Measurements from ENCODE around the gene EIF4EBP3.

The EIF4EBP3 gene

GRCh38 chr5:140547508-140548299, at the start of gene EIF4EBP3:
Gene EIF4EBP3 (plus strand): TSS chr5:140547662. CDS start chr5:140547738, 76 bp downstream.
- peak; percentile 72 to 73 for DNase-seq (ENCODE audit: low read depth in 2 of 2)

- no peak for DNase-seq (ENCODE audit: low read depth in 2 of 2)
These were observed 49.6 kb upstream of the EIF4EBP3 start for GRCh38 chr5:140497897-140498296.

GRCh38 chr5:140498591-140498990, 48.9 kb upstream of the EIF4EBP3 start:
- no peak for DNase-seq (ENCODE audit: low read depth in 2 of 2)

- no peak for DNase-seq (ENCODE audit: low read depth in 2 of 2)
These were observed 44.6 kb upstream of the EIF4EBP3 start for GRCh38 chr5:140502834-140503233.

GRCh38 chr5:140509898-140510297, 37.6 kb upstream of the EIF4EBP3 start:
- DNase-seq (ENCODE audit: low read depth in 2 of 2): no peak

- no peak for DNase-seq (ENCODE audit: low read depth in 2 of 2)
These were observed 34.3 kb upstream of the EIF4EBP3 start for GRCh38 chr5:140513124-140513523.

GRCh38 chr5:140524003-140524402, 23.5 kb upstream of the EIF4EBP3 start:
- DNase-seq (ENCODE audit: low read depth in 2 of 2): no peak

- DNase-seq (ENCODE audit: low read depth in 2 of 2): no peak
These were observed 7.2 kb upstream of the EIF4EBP3 start for GRCh38 chr5:140540227-140540626.

- no peak for DNase-seq (ENCODE audit: low read depth in 2 of 2)
These were observed 4.5 kb upstream of the EIF4EBP3 start for GRCh38 chr5:140542972-140543371.

GRCh38 chr5:140544986-140545385, 2.5 kb upstream of the EIF4EBP3 start:
- DNase-seq (ENCODE audit: low read depth in 2 of 2): no peak

- DNase-seq (ENCODE audit: low read depth in 2 of 2): no peak
These were observed 1.9 kb upstream of the EIF4EBP3 start for GRCh38 chr5:140545606-140546005.

GRCh38 chr5:140546851-140547507, 483 bp upstream of the EIF4EBP3 start:
- DNase-seq (ENCODE audit: low read depth in 2 of 2): no peak

GRCh38 chr5:140548300-140548688, 832 bp downstream of the EIF4EBP3 start:
- DNase-seq (ENCODE audit: low read depth in 2 of 2): no peak

- no peak for DNase-seq (ENCODE audit: low read depth in 2 of 2)
These were observed 1.3 kb downstream of the EIF4EBP3 start for GRCh38 chr5:140548791-140549190.

GRCh38 chr5:140549237-140550144, 2.0 kb downstream of the EIF4EBP3 start:
- DNase-seq (ENCODE audit: low read depth in 2 of 2): no peak

GRCh38 chr5:140550147-140551079, 3.0 kb downstream of the EIF4EBP3 start:
- DNase-seq (ENCODE audit: low read depth in 2 of 2): no peak

GRCh38 chr5:140551872-140552271, 4.4 kb downstream of the EIF4EBP3 start:
- DNase-seq (ENCODE audit: low read depth in 2 of 2): no peak

- no peak for DNase-seq (ENCODE audit: low read depth in 2 of 2)
These were observed 6.2 kb downstream of the EIF4EBP3 start for GRCh38 chr5:140553657-140554056.

- DNase-seq (ENCODE audit: low read depth in 2 of 2): no peak
These were observed 7.0 kb downstream of the EIF4EBP3 start for GRCh38 chr5:140554454-140554853.

- no peak for DNase-seq (ENCODE audit: low read depth in 2 of 2)
These were observed 8.4 kb downstream of the EIF4EBP3 start for GRCh38 chr5:140555747-140556312.

GRCh38 chr5:140556438-140556837, 9.0 kb downstream of the EIF4EBP3 start:
- DNase-seq (ENCODE audit: low read depth in 2 of 2): no peak
